Transverse colon (tissue), 4 donors: ENCODE measurements around the gene SPECC1. TPM values are rescaled to one million over a fixed set of nuclear protein-coding genes. Genes with fewer than 3 reads are reported as not detected.

Source experiments
- DNase-seq: peaks from one replicate; pipeline ENCODE4 v3.0.0-alpha.2; 2019
- H3K27ac ChIP-seq, 4 donors: fragments of 200-600 bp; sonication (generic); 2 replicates each; pipeline ENCODE4 v1.5.1; 2016 to 2018; ENCODE audit warnings: inconsistent platforms in 4 of 4
- H3K27me3 ChIP-seq: fragments of 200-600 bp; sonication (generic); 2 replicates; pipeline ENCODE4 v1.5.1; 2017; ENCODE audit warnings: inconsistent platforms
- H3K36me3 ChIP-seq, 4 donors: fragments of 200-600 bp; sonication (generic); 2 replicates each; pipeline ENCODE4 v1.5.1; 2017 to 2019; ENCODE audit warnings: inconsistent platforms in 4 of 4
- H3K4me1 ChIP-seq, 4 donors: fragments of 200-600 bp; sonication (generic); 2 replicates each; pipeline ENCODE4 v1.5.1; 2017 to 2020; ENCODE audit warnings: inconsistent platforms in 4 of 4
- H3K4me3 ChIP-seq, 4 donors: fragments of 200-600 bp; sonication (generic); 1 replicate in 1 of 4; 2 replicates in 3 of 4; pipeline versions ENCODE4 v1.5.1 to v1.6.1; 2017 to 2019; ENCODE audit warnings: inconsistent platforms in 4 of 4
- H3K9me3 ChIP-seq, 2 donors: fragments of 200-600 bp; sonication (generic); 2 replicates each; pipeline ENCODE4 v1.5.1; 2017 to 2019; ENCODE audit warnings: inconsistent platforms in 2 of 2
- EP300 ChIP-seq: sonication (generic); formaldehyde crosslinking; IDR thresholded peaks from one replicate; pipeline ENCODE4 v1.6.1; 2017; ENCODE audit warnings: antibody characterized with exemption, low read depth
- POLR2A ChIP-seq: fragments of 450-650 bp; IDR thresholded peaks from one replicate; pipeline ENCODE4 v1.6.1; 2016; ENCODE audit warnings: antibody characterized with exemption, mild to moderate bottlenecking, moderate library complexity
- POLR2AphosphoS5 ChIP-seq, 3 donors: sonication (generic); formaldehyde crosslinking; IDR thresholded peaks; one replicate each; pipeline ENCODE4 v1.6.1; 2016; ENCODE audit warnings: antibody characterized with exemption in 3 of 3
- WGBS, 2 donors: methylation state at CpG; one replicate each; pipeline ENCODE4 v1.1.5; 2018; ENCODE audit warnings: low coverage in 1 of 2; 5-methylcytosine and 5-hydroxymethylcytosine counted together
- in situ Hi-C, 4 donors: fragments of 200-750 bp; cut with MboI; loops; one replicate each; pipeline versions ENCODE4 v1.15.0 to v1.15.1; 2017; ENCODE audit warnings: low sequenced_read_pairs in 3 of 4, low pct_ligation_motif_present in 1 of 4, low pct_unique_long_range_greater_than_20kb in 1 of 4
- intact Hi-C: fragments of 100-400 bp; cut with DNase I; formaldehyde crosslinking; loops from one replicate; pipeline ENCODE4 v1.15.1; 2023; ENCODE audit warnings: low total_unique reads
- total RNA-seq, 4 donors: library from RNA; depleted of rRNA; stranded (reverse); fragments of >200 nt; gene quantifications; one replicate each; pipeline ENCODE4 v1.1.0, GENCODE V29; 2016
- TF ChIP-seq, protein P1 (sequence below), 5 experiments: fragments of 200-600 bp in 3 of 5; fragments of 450-650 bp in 2 of 5; sonication (generic) in 3 of 5; IDR thresholded peaks; 1 replicate in 2 of 5; 2 replicates in 3 of 5; pipeline ENCODE4 v1.5.1; 2016 to 2017; ENCODE audit warnings: antibody characterized with exemption in 5 of 5, inconsistent platforms in 3 of 5, mild to moderate bottlenecking in 2 of 5, moderate library complexity in 1 of 5

Gene SPECC1
- total RNA-seq, 4 donors from 2014 or later: 117 to 141 (median 125) TPM

DNA sequence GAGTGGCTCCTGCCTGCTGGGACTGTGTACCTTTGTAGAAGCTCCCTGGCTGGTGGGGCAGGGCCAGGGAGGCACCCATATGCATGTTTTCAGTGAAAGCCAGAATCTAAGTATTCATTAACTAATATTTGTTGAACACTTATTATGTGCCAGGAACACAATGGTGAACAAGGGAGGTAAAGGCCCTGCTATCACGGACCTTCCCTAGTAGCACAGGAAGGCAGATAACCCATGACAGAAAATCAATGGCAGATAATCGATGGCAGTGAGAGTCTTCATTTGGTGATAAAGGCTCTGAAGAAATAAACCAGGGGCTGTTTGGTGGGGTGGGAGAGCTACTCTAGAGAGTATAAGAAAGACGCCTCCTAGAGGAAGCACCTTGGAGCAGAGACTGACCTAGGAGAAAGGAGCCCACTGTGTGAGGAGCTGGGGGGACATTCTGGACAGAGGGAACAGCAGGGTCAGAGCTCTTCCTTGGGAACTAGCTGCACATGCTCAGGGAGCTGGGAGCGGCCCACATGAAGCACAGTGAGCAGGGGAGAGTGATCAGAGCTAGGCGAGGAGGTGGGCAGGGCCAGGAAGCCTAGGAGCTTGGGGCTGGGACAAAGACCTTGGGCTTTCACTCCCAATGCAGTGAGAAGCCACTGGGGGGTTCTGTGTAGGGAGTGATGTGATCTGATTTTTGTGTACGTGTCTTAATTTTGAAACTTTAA lies 78.5 kb downstream of the SPECC1 start:
- in situ Hi-C loops: no loop called here
- H3K27ac ChIP-seq: no peak overlapping the region
- 78 to 80% methylated on average over 4 to 6 of the region's 6 CpGs for WGBS, 2 donors

DNA sequence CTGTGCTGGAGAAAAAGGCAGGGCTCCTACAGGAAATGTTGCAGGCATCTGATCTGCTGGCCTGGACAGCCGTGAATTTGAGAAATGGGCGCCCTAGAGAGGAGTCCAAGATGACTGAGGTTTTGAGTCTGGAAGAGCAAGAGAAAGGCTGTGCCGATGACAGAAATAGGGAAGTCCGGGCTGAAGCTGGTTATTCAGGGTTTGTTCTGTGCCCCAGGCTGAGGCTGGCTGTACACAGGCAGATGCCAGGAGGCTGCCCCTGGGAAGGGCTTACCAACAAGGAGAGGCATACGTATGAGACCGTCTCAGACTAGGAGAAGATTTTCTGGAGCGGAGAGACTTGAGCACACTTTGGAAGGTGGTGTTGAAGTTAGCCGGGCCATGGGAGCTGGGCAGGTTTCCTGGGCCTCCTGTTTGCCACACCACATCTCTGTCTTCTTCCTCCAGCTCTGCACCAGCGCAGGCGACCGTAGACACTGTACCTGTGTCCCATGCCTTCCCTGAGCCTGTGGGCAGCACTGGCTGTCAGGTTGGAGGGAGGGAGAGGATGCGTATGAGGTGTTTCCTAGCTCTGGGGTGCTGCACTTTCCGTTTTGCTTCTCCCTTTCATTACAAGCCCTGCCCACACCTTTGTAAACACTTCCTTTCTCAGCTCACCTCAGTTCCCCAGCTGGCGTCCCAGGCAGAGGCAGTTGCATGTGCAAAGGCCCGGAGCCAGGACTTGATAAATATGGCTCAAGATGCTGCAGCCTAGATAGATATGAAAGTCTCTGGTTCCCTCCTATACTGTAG lies 80.8 kb downstream of the SPECC1 start:
- Histone ChIP-seq H3K27ac (peak overlapping the region in 1 of 4 donors; percentile 43), H3K27me3 (no peaks in the 10 kb centered on the region), H3K9me3 (no peaks in the 10 kb centered on the region), H3K4me3 (no peak overlapping the region), H3K36me3 (no peaks in the 10 kb centered on the region), H3K4me1 (no peaks in the 10 kb centered on the region)
- in situ Hi-C loops: no loop called here
- TF ChIP-seq, protein P1, sequence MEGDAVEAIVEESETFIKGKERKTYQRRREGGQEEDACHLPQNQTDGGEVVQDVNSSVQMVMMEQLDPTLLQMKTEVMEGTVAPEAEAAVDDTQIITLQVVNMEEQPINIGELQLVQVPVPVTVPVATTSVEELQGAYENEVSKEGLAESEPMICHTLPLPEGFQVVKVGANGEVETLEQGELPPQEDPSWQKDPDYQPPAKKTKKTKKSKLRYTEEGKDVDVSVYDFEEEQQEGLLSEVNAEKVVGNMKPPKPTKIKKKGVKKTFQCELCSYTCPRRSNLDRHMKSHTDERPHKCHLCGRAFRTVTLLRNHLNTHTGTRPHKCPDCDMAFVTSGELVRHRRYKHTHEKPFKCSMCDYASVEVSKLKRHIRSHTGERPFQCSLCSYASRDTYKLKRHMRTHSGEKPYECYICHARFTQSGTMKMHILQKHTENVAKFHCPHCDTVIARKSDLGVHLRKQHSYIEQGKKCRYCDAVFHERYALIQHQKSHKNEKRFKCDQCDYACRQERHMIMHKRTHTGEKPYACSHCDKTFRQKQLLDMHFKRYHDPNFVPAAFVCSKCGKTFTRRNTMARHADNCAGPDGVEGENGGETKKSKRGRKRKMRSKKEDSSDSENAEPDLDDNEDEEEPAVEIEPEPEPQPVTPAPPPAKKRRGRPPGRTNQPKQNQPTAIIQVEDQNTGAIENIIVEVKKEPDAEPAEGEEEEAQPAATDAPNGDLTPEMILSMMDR (IDR thresholded peaks at IDR 0.05): no peak
- TF ChIP-seq EP300 (no peak), POLR2AphosphoS5 (IDR thresholded peaks at IDR 0.05) (no peak), POLR2A (no peak)
- WGBS, 2 donors: 63 to 82% methylated on average over 5 to 15 of the region's 15 CpGs
- DNase-seq: no peak
- intact Hi-C loops: no loop called here

More for the DNA sequence above, 78.5 kb downstream of the SPECC1 start:
- Histone ChIP-seq H3K36me3 (no peaks in the 10 kb centered on the region), H3K9me3 (no peaks in the 10 kb centered on the region), H3K27me3 (no peaks in the 10 kb centered on the region), H3K4me3 (no peak overlapping the region), H3K4me1 (no peaks in the 10 kb centered on the region)
- no peak for DNase-seq
- intact Hi-C loops: no loop called here
- TF ChIP-seq, protein P1 (IDR thresholded peaks at IDR 0.05): no peak

DNA sequence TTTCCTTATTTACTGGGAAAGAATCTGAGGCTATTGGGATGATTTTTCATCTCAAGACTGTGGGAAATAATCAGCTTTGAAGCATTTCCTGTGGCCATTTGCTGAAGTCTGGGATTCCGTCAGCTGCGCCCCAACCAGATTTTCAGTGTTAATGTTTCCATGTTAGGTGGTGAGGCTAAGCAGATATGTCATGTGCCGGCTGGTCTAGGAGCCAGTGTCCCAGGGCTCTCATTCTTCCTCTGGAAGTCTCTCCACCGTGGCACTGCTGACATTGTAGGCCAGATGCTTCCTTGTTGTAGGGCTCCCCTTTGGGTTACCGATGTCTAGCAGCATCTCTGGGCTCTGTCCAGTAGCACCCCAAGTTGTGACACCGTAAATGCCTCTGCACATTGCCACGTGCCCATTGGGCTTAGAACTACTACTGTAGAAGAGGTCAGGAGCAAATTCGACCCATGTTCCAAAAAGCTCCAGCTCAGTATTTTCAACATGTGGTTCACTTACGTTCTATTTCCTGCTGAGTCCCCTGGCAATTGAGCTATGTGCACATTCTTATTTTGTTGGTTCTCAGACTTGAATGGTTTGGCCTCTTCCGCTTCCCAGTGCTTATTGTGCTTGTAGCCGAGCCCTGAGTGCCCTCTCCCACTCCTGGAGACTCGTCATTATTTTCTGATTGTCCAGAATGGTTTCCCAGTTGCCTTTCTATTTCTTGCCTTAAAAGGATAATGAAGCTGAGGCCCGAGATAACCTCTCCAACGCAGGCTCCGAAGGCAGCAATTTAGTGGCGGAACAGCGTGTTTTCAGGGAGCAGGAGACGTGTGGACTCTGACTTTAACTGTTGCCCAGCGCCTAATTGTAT lies 82.2 kb downstream of the SPECC1 start:
- no peaks in the 10 kb centered on the region for H3K9me3 ChIP-seq
- H3K4me3 ChIP-seq: no peak overlapping the region
- H3K4me1 ChIP-seq: no peaks in the 10 kb centered on the region
- H3K27ac ChIP-seq: peak overlapping the region; percentile 5 to 48 (median 38)
- no peak for DNase-seq
- intact Hi-C loops: no loop called here
- WGBS, 2 donors: 70 to 82% methylated on average over 6 to 19 of the region's 19 CpGs
- H3K36me3 ChIP-seq: no peaks in the 10 kb centered on the region
- H3K27me3 ChIP-seq: no peaks in the 10 kb centered on the region
- in situ Hi-C loops: no loop called here
- TF ChIP-seq EP300: no peak
- TF ChIP-seq, protein P1 (IDR thresholded peaks at IDR 0.05): no peak
- TF ChIP-seq POLR2A: no peak
- TF ChIP-seq POLR2AphosphoS5 (IDR thresholded peaks at IDR 0.05): no peak

DNA sequence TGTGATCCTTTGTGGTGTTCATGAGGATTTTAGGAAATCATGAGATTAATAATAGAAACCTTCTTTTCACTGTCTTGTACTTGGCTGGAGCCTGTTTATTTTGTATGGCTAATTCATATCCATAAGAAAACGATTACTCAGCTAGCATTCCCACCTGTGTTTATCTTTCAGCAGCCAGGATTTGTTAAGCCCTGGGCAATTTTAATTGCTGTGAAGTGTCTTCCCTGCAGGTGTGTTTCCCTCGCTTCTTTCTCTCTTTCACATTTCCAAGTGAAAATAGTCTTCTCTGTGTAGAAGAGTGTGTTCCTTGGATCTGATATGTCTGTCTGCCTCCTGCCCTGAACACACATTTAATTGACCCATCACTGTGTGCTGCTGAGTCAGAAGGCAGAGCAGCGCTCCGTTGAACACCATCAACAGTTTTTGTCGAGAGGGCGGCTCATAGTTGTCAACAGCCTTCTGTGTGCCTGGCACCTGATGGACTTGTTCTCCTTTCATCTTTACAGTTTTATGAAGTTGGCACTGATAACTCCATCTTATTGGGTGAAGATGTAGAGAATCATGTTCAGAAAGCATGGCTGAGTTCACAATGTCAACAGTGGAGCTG lies 83.2 kb downstream of the SPECC1 start:
- Histone ChIP-seq H3K27ac (peak overlapping the region in 3 of 4 donors; percentile 34 to 48 (median 42)), H3K4me3 (no peak overlapping the region), H3K9me3 (no peaks in the 10 kb centered on the region), H3K36me3 (no peaks in the 10 kb centered on the region), H3K4me1 (no peaks in the 10 kb centered on the region), H3K27me3 (no peaks in the 10 kb centered on the region)
- in situ Hi-C loops: no loop called here
- 55 to 76% methylated on average over 2 to 6 of the region's 6 CpGs for WGBS, 2 donors
- TF ChIP-seq POLR2AphosphoS5 (IDR thresholded peaks at IDR 0.05) (no peak), POLR2A (no peak), EP300 (no peak)
- TF ChIP-seq, protein P1 (IDR thresholded peaks at IDR 0.05): no peak
- intact Hi-C loops: no loop called here
- DNase-seq: no peak
